Panc1 (cell line): Measurements from ENCODE around the gene GABRG3. TPM values are rescaled to one million over a fixed set of nuclear protein-coding genes. Genes with fewer than 3 reads are reported as not detected.

Source experiments
- ATAC-seq: fragments of 200-7000 bp; cut with Tn5 transposase; 2 replicates; pipeline ENCODE4 v1.9.1; 2020; ENCODE audit warnings: mild to moderate bottlenecking, moderate library complexity
- BruUV-seq: library from RNA; stranded (reverse); fragments of 400-500 nt; replicated peaks from 2 replicates; lab custom pipeline; 2021; lab: Mats Ljungman, UMichigan
- CTCF ChIA-PET: fragments of 300-600 bp; sonication (Branson Sonifier 250); formaldehyde crosslinking; loops from one replicate; lab custom pipeline; 2022; ENCODE audit warnings: antibody characterized with exemption; lab: Charles Lee
- POLR2A ChIA-PET: fragments of 300-600 bp; sonication (Branson Sonifier 250); formaldehyde crosslinking; loops from one replicate; lab custom pipeline; 2022; ENCODE audit warnings: antibody characterized with exemption; lab: Charles Lee
- DNase-seq: peaks from one replicate; pipeline ENCODE4 v3.0.0-alpha.2; 2010; ENCODE audit warnings: low read depth, low spot score
- H3K27ac ChIP-seq: 2 replicates; pipeline ENCODE4 v1.5.1; 2011; ENCODE audit warnings: mild to moderate bottlenecking, low read length, inconsistent platforms
- H3K27me3 ChIP-seq: fragments of 200-500 bp; sonication (Bioruptor generic); 2 replicates; pipeline ENCODE4 v1.6.0; 2014; ENCODE audit warnings: low read length, inconsistent platforms; ENCODE audit not compliant: control insufficient read depth, insufficient read depth
- H3K36me3 ChIP-seq: fragments of 200-500 bp; sonication (Bioruptor generic); 2 replicates; pipeline ENCODE4 v1.5.1; 2014; ENCODE audit warnings: inconsistent platforms, mild to moderate bottlenecking, low read length, moderate library complexity; ENCODE audit not compliant: control insufficient read depth, insufficient read depth
- H3K4me1 ChIP-seq: 2 replicates; pipeline ENCODE4 v1.5.1; 2011; ENCODE audit warnings: inconsistent platforms, mild to moderate bottlenecking, low read length, moderate library complexity; ENCODE audit not compliant: control insufficient read depth, insufficient read depth
- H3K4me3 ChIP-seq, 2 experiments: 2 replicates each; pipeline ENCODE4 v1.5.1; 2011 to 2012; ENCODE audit warnings: low read depth in 2 of 2, low read length in 2 of 2, mild to moderate bottlenecking in 2 of 2, inconsistent platforms in 1 of 2, moderate library complexity in 1 of 2
- H3K9me3 ChIP-seq: fragments of 200-500 bp; sonication (Bioruptor generic); 2 replicates; pipeline ENCODE4 v1.5.1; 2014; ENCODE audit warnings: low read depth, mild to moderate bottlenecking, inconsistent platforms, low read length, moderate library complexity; ENCODE audit not compliant: control insufficient read depth, insufficient read depth
- CTCF ChIP-seq: fragments of 450-650 bp; IDR thresholded peaks from 2 replicates; pipeline ENCODE4 v1.5.1; 2017; ENCODE audit warnings: mild to moderate bottlenecking
- POLR2AphosphoS5 ChIP-seq: IDR thresholded peaks from 2 replicates; pipeline ENCODE4 v1.6.1; 2012; ENCODE audit warnings: mild to moderate bottlenecking, low read depth, low read length, moderate library complexity
- REST ChIP-seq, 2 experiments: IDR thresholded peaks; 2 replicates each; pipeline ENCODE4 v1.6.1; 2011 to 2012; ENCODE audit warnings: low read depth in 2 of 2, control low read depth in 1 of 2, low read length in 1 of 2, mild to moderate bottlenecking in 1 of 2, moderate library complexity in 1 of 2; ENCODE audit not compliant: insufficient read depth in 1 of 2
- SIN3A ChIP-seq: IDR thresholded peaks from 2 replicates; pipeline ENCODE4 v1.6.1; 2012; ENCODE audit warnings: low read depth, mild to moderate bottlenecking, low read length, moderate library complexity, borderline replicate concordance; ENCODE audit not compliant: insufficient read depth
- TCF7L2 ChIP-seq: IDR thresholded peaks from 2 replicates; pipeline ENCODE4 v1.6.1; 2011; ENCODE audit warnings: mild to moderate bottlenecking, low read depth, low read length, inconsistent platforms
- in situ Hi-C: cut with HindIII; loops from 2 replicates; pipeline ENCODE4 v1.10.0; 2016; ENCODE audit warnings: low sequenced_read_pairs, low pct_unique_long_range_greater_than_20kb
- intact Hi-C: fragments of 100-400 bp; cut with micrococcal nuclease; formaldehyde crosslinking; loops from one replicate; pipeline ENCODE4 v1.10.0; 2022; ENCODE audit not compliant: unreplicated experiment
- total RNA-seq: library from RNA; stranded (reverse); gene quantifications from one replicate; pipeline ENCODE4 v1.2.1, GENCODE V29; 2021; ENCODE audit not compliant: unreplicated experiment

GABRG3 gene
- total RNA-seq, 1 experiment from 2014 or later: not detected

- DNase-seq: no peak
- ATAC-seq: no peak
- H3K9me3 ChIP-seq: no peaks in the 10 kb centered on the region; the same call in 1 of the 2 replicates
- intact Hi-C loops: no loop called here
- no peaks in the 10 kb centered on the region for H3K4me1 ChIP-seq
- BruUV-seq: no TSS peak
- ChIA-PET CTCF (no interaction called here), POLR2A (no interaction called here)
- H3K4me3 ChIP-seq: no peak overlapping the region
- TF ChIP-seq CTCF (no peak), POLR2AphosphoS5 (no peak), SIN3A (no peak), TCF7L2 (no peak), REST (IDR thresholded peaks at IDR 0.05; ENCODE audit: insufficient read depth in 1 of 2, low read depth in 2 of 2, low read length in 1 of 2) (no peak)
- no peak overlapping the region for H3K27ac ChIP-seq
- no peaks in the 10 kb centered on the region for H3K36me3 ChIP-seq
- in situ Hi-C loops: no loop called here
- no peaks in the 10 kb centered on the region for H3K27me3 ChIP-seq
Observed at GRCh38 chr15:27579738-27580137, 608.8 kb downstream of the GABRG3 start.

GRCh38 chr15:27582726-27583410 lies 611.9 kb downstream of the GABRG3 start:
- ATAC-seq (no peak), DNase-seq (no peak)
- H3K36me3 ChIP-seq: no peaks in the 10 kb centered on the region
- TF ChIP-seq SIN3A: no peak
- TF ChIP-seq REST (IDR thresholded peaks at IDR 0.05; ENCODE audit: insufficient read depth in 1 of 2, low read depth in 2 of 2, low read length in 1 of 2): no peak
- TF ChIP-seq POLR2AphosphoS5: no peak
- no peak for TF ChIP-seq CTCF
- TF ChIP-seq TCF7L2: no peak
- in situ Hi-C loops (no loop called here), intact Hi-C loops (no loop called here)
- ChIA-PET CTCF (no interaction called here), POLR2A (no interaction called here)
- no peaks in the 10 kb centered on the region; the same call in 1 of the 2 replicates for H3K9me3 ChIP-seq
- H3K4me3 ChIP-seq: no peak overlapping the region
- BruUV-seq: no TSS peak
- H3K4me1 ChIP-seq: no peaks in the 10 kb centered on the region
- H3K27me3 ChIP-seq: no peaks in the 10 kb centered on the region
- H3K27ac ChIP-seq: no peak overlapping the region
